ENCODE data around the gene PRRG2.
A peak's percentile ranks its signal among the peaks of the same experiment; 100 is the strongest.

PRRG2 gene

DNA sequence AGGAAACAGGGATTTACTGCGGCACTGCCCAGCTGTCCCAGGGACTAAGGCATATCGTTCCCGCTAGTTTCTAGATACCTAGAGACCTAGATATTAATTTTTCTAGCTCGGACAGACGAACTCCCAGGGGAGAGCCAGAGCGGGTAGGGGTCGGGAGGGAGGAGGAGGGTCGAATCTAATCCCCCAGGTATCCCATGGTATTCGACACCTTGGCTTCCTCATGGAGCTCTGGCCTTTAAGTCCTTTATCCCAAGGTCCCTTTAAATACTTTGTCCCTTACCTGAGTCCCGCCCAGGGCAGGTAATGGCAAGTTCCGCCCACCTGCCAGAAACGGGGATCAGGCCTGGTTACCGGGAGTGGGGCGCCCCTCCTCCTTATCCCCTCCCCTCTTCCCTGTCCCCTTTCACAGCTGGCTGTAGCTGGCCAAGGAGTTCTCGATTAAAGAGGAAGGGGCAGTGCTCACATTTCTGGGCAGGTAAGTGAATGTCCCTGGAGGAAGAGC is at the start of gene PRRG2:
Gene PRRG2 (plus strand): TSS at position 310 of the 502 bp plus-strand sequence. CDS start 1,904 bp downstream, outside the sequence.
- DNase-seq (ENCODE audit: low spot score), result no peak

DNA sequence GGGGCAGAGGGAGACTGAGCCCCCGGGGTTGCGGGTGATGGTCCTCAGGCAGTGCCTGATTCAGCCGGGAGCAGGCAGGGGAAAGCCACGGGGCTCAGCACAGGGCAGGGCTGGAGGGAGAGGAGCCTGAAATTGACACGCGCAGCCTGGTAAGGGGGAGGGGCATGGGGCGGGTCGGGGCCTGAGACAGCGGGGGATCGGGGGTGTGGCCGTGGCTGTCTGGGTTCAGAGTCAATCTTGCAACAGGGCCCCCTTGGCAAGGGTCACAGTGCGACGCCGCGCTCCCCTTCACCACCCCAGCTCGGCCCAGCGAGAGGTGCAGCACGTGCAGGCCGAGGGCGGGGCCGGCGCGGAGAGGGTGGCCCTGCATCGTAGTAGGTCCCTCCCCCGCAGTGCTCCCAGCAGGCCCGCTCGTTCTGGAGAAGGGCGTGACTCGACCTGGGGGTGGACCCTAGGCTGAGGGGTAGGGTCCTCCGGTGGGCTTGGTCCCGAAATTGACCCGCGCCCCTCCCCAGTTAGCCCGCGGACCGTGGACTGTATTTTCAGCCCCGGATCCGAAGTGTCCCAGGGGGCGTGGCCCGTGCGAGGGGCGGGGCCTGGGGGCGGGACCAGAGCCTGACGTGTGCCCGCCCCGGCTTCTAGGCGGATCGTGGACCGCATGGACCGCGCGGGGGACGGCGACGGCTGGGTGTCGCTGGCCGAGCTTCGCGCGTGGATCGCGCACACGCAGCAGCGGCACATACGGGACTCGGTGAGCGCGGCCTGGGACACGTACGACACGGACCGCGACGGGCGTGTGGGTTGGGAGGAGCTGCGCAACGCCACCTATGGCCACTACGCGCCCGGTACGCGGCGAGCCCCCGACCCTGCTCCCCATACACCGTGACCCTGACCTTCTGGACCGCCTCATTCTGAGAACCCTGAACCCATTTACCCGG is 47.3 kb upstream of the PRRG2 start:
- DNase-seq (ENCODE audit: low spot score), result peak; percentile 57

DNA sequence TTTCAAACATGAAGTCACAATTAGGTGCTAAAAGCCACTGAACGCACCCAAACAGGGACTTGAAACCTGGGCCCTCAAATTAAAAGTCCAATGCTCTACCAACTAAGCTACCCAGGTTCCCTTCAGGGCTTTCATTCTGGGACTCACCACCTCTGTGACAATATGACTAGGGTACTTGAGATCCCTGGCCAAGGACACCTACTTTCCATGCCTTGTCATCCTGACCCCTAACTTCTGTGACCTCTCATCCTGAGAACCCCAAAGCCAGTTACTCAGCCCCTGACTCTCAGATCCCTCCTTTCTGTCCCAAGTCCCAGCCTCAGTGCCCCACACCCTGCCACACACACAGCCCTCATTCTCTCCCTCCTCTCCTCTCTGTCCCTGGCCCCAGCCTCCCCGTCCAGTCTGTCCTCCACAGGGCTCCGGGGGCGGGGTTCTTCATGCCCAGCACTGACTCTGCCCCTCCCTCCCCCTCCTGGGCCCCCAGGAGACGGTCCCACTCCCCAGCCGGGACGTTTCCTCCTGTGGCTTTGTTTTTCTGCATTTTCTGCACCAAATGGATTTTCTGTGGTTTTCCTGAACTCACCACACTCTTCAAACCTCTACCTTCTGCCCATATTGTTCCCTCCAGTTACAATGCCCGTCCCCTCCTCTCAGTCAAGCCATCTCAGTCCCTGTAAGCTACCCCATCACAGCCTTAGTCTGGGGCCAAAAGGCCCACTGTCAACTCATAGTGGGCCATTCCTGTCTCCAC is 46.3 kb upstream of the PRRG2 start:
- DNase-seq (ENCODE audit: low spot score), result no peak

DNA sequence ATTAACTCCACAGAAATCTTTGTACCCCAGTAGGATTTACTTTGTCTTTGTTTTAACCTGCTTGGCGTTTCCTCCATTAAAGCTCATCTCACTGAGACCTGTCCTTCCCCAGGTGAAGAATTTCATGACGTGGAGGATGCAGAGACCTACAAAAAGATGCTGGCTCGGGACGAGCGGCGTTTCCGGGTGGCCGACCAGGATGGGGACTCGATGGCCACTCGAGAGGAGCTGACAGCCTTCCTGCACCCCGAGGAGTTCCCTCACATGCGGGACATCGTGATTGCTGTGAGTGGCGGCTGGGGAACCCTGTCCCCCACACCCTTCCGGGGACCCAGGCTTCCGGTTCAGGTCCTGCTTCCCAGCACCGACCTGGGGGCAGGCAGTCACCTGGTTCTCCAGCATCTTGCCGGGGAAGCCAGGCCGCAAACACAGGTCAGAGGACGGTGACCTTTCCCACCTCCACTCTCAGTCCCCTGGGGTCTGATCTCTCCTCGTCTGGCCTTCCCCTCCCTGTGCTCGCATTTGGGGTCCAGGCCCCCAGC is 44.1 kb upstream of the PRRG2 start:
- no peak for DNase-seq (ENCODE audit: low spot score)

DNA sequence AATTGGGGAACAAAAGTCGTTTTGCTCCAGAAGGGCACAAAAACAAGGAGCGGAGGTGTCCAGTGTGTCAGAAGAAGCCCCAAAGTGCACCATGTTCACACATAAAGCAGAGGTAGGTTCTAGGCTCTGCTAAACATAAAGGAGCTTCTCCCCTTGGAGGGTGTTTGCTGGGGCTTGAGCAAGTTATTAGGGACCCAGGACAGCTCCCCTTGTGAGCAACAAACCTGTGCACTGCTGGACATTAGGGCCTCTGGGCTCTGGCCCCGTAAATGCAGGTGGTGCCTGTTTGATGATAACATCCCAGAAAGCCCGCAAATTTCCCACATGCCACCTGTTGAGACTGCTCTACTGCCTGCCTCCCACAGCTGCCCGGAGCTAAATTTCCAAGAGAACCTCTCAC is 42.5 kb upstream of the PRRG2 start:
- DNase-seq (ENCODE audit: low spot score), result no peak

DNA sequence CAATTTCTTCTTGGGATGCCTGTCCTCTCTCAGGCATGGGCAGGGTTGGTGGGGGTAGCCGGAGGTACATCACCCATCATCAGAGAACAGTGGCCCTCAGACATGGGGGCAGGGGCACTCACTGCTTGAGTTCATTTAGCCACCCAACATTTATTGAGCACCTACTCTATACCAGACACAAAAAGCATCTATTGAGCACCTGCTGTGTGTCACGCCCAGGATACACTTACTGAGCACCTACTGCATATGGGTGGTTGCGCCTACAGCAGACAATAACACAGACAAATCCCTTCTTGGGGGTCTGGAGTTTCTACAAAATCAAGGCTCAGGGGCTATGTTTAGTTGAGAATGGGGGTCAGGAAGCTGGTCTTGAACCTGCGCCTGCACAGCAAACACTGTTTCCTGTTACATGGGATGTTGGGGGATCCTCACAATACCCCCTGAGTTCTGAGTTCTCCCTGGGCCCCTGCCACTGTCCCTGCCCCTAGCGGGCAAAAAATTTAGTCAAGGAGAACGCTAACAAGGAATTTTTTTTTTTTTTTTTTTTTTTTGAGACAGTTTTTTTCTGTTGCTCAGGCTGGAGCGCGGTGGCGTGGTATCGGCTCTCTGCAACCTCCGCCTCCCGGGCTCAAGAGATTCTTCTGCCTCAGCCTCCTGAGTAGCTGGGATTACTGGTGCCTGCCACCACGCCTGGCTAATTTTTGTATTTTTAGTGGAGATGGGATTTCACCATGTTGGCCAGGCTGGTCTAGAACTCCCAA is 41.7 kb upstream of the PRRG2 start:
- DNase-seq (ENCODE audit: low spot score), result no peak

DNA sequence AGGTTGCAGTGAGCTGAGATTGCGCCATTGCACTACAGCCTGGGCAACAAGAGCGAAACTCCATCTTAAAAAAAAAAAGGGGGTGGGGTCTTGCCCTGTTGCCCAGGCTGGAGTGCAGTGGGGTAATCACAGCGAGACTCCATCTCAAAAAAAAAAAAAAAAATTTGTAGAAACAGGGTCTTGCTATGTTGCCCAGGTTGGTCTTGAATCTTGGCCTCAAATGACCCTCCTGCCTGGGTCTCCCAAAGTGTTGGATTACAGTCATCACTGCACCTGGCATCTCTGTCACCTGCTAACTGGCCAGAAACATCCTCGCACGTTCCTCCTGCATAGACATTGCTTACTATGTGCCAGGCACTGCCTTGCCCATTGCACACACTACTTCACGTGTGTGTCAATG is 39.2 kb upstream of the PRRG2 start:
- no peak for DNase-seq (ENCODE audit: low spot score)

DNA sequence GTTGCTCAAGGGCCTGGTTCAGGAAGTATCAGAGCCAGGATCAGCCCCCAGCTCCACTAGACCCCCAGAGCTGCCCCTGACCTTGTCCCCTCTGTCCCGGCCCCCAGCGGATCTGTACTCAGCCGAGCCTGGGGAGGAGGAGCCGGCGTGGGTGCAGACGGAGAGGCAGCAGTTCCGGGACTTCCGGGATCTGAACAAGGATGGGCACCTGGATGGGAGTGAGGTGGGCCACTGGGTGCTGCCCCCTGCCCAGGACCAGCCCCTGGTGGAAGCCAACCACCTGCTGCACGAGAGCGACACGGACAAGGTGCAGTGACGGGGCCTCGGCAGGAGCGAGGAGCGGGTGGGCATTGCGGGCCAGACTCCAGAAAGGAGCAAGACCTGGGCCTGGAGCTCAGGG is 38.7 kb upstream of the PRRG2 start:
- DNase-seq (ENCODE audit: low spot score), result no peak

DNA sequence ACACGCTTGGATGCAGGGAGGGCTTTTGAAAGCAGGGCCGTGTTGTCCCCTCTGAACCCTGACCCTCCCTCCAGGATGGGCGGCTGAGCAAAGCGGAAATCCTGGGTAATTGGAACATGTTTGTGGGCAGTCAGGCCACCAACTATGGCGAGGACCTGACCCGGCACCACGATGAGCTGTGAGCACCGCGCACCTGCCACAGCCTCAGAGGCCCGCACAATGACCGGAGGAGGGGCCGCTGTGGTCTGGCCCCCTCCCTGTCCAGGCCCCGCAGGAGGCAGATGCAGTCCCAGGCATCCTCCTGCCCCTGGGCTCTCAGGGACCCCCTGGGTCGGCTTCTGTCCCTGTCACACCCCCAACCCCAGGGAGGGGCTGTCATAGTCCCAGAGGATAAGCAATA is 38.1 kb upstream of the PRRG2 start:
- no peak for DNase-seq (ENCODE audit: low spot score)

DNA sequence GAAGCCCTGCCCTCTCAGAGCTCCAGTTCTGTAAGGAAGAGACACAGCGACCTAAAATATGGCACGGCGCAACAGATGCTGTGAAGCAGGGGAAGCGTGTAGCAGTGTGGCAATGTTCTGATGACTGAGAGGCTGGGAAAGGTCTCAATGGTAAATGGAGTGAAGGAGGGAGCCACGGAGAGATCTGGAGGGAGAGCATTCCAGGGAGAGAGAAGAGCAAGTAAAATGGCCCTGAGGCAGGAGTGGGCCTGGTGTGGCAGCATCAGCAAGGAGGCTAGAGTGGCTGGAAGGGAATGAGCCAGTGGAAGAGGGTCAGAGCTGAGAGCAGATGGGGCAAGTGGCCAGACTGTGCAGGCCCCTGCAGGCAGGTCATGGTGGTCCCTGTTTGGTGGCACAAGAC is 37.0 kb upstream of the PRRG2 start:
- DNase-seq (ENCODE audit: low spot score), result no peak

DNA sequence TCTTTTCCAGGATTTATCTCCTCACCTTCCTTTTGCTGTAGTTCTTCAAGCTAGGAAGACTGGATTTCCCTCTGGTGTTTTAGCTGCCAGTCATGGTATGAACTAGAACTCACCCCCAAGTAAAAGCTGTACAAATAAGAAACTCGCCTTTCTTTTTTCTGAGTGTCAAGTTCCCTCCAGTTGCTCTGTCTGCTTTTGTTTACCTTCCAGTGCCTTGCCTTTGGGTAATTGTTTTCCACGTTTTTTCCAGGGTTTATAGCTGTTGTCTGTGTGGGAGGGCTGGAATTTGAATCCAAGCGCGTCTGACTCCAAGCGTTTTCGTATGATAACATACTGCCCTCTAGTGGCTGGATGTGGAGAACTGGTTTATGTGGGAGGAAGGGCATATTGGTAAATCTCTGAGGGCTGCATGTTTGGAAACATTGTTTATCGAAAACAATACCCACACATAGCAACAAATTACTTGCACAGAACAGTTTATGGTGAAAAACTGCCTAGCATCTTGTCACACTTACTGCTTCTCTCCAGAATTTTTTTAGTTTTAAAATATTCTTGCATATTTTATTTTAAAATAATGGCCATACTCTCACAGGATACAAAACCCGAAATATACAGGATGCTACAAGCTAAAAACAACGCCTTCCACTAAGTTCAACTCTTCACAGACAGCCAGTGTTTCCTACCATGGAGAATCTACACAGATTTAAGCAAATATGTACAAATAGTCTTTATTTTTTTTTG is 34.1 kb upstream of the PRRG2 start:
- peak; percentile 90 for DNase-seq (ENCODE audit: low spot score)

DNA sequence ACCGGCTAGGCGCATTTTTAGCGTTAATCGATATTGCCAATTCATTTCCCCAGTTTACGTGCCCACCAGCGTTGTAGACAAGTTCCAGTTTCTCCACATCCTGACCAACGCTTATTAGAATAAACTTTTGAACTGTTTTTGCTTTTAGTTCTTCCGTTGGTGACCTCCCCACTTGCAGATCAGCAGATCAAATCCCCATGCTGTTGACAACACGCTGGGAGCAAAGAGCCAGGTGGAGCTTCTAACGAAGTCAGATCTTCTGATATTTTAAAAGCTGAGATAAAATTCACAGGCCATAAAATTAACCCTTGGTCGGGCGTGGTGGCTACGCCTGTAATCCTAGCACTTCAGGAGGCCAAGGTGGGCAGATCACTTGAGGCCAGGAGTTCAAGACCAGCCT is 32.1 kb upstream of the PRRG2 start:
- DNase-seq (ENCODE audit: low spot score), result no peak

DNA sequence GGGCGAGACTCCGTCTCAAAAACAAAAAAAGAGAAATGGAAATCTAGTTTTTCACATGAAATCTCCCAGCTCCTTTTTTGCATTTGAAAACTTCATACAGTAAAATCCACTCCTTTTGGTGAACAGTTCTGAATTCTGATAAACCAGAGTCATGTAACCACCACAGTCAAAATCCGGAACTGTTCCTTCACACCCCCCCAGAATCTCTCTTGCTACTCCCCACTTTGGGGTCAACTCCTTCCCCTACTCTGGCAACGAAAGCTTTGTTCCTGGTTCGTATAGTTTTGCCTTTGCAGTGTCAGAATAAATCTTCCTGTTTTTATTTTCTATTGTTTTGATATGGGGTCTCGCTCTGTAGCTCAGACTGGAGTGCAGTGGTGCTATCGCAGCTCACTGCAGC is 29.6 kb upstream of the PRRG2 start:
- no peak for DNase-seq (ENCODE audit: low spot score)

DNA sequence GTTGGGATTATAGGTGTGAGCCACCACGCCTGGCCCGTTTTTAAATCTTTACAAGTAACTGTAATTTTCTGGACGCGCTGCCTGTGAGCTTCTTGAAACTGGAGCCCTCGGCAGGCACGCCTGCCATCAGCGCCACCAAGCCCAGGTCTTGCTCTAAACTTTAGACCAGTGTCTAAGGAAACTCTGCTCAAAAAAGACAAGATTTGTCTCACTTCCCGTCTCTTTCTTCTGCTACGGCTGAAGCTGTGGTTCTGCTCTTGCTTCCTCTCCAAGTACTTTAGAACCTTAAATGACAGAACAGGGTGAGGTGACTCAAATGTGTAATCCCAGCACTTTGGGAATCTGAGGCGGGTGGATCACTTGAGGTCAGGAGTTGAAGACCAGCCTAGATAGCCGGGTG is 28.4 kb upstream of the PRRG2 start:
- no peak for DNase-seq (ENCODE audit: low spot score)

DNA sequence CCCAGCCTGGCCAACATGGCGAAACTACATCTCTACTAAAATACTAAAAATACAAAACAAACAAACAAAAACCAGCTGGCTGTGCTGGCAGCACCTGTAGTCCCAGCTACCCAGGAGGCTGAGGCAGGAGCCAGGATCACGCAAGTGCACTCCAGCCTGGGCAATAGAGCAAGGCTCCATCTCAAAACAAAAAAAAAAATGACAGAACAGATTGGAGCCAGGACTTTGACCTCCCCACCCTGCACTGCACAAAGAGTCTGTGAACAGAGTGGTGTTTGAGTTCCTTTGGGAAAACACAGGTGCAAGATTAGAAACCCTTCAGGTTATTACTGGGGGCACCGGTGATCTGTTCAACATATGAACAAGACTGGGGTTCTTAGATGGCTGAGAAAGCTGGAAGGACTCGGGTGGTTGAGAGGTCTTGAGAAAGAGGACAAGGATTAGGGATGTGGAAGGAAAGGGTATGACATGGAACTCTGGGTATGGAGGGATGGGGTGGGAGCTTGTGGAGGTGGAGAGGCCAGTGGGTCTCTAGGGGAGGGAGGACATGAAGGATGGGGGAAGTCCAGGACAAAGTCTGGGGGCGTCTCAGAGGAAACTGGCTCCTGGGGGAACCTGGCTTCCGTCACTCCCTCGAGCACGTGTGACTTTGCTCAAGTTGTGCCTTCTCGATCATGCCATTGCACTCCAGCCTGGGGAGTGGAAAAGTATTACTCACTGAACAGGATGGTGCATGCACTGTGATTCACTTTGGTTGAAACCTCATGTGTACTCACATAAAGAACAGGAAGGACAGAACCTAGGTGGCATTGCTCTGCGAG is 27.5 kb upstream of the PRRG2 start:
- peak; percentile 91 for DNase-seq (ENCODE audit: low spot score)

DNA sequence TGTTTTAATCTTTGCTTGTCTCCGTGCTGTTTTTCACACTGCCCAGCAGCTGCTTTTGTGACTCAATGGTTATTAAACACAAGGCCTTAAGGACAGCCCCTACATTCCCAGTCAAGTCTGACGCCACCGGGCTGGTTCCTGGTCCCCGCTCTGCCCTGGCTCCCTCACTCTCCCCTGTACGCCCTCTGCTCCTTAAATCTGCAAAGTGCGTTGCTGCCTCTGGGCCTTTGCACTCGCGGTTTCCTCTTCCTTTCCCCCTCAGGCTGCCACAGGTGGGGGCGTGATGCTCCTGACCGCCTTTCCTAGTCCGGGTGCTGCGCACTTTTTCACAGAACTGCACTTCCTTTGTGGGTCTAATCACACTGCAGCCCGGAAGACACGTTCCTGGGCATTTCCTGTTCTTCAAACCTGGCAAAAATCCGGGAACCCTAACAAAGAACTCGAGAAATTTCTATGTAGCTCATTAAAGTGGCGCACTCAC is 26.4 kb upstream of the PRRG2 start:
- DNase-seq (ENCODE audit: low spot score), result peak; percentile 92

DNA sequence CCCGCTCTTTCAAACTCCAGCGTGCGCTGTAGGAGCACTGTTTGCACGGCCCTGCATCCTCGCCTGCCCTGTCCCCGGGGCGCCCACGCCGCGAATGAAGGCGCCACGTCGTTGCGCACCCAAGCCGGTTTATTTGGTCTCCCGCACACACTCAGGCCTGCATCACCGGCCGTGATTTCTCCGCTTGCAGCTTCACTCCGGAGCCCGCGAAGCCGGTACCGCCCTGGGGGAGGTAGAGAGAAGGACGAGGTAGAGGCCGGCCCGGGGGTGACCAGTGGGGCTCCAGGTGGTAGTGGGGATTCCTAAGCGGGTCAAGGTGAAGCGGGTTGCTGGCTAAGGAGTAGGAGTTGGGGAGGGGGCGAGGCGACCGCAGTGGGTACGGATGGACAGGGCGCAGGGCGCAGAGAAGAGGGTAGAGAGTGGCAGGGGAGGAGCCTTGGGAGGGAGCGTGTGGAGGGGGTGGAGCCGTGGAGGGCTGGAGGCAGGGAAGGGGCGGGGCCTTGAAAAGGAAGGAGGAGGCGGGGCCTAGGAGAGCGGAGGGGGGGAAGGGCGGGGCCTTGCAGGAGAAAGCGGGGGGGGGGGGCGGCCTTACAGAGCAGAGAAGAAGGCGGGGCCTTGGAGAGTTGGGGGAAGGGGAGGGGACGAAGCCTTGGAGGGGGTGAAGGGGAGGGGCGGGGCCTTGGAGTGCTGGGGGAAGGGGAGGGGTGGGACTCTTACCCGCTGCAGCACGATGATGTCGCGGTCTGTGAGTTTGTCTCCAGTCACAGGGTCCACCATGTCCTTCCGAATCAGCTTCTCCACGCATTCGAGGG is 25.3 kb upstream of the PRRG2 start:
- no peak for DNase-seq (ENCODE audit: low spot score)

DNA sequence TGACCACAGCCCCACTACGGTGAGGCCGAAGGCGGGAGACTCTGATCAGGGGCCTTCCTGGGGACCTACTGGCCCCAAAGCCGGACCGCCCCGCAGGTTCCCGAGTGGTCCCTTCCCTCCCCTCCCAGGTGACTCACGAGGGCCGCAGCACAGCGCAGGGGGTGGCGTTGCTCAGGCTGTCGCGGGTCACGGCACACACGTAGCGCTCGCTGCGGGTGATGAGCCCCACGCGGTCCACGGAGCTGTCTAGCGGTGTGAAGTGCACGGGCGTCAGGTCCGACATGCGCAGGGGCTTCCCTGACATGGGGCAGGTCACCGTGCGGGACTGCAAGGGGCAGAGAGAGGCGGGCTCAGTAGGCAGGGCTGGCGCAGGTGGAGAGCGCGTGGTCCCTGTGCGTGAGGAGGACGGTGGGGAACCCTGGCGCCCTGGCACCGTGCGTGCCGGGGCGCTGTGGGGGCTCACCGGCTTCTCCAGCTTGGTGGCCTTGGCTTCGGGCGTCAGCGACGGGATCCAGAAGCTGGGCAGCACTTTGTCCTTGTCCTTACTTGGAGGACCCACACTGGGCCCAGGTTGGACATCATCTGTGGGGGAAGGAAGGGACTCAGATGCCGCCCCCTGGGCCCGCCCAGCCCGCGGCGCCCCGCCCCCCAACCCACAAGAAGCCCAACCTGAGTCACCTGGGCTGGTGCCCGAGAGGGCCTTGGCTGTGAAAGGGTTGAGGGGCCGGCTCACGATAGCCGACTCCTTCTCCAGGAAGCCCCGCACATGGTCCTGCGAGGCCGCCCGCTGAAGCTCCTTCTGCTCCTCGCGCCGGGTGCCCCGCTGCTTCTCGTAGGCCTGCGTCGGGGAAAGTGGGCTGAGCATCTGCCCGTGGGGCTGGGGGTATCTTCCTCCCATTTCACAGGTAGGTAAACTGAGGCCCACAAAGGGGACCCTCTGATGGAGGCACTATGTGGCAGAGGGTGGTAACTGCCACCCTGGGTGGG is 24.4 kb upstream of the PRRG2 start:
- no peak for DNase-seq (ENCODE audit: low spot score)

All from kidney capillary endothelial cell (primary cell).